Nephron progenitor cell (in vitro differentiated cells): ENCODE results near the gene SOX8.

ENCODE experiments used
- DNase-seq: peaks from one replicate; pipeline ENCODE4 v3.0.0; 2021
- H3K27ac Mint-ChIP-seq: 2 replicates; pipeline ENCODE4 v1.8.0; 2021; ENCODE audit warnings: mild to moderate bottlenecking, moderate library complexity, mixed read lengths
- H3K27me3 Mint-ChIP-seq: 2 replicates; pipeline ENCODE4 v1.8.0; 2021; ENCODE audit warnings: mild to moderate bottlenecking, low read depth, mixed read lengths; ENCODE audit not compliant: poor library complexity
- H3K36me3 Mint-ChIP-seq: 2 replicates; pipeline ENCODE4 v1.8.0; 2021; ENCODE audit warnings: low read depth, mixed read lengths
- H3K4me1 Mint-ChIP-seq: 2 replicates; pipeline ENCODE4 v1.8.0; 2021; ENCODE audit warnings: mixed read lengths
- H3K4me3 Mint-ChIP-seq: 2 replicates; pipeline ENCODE4 v1.8.0; 2021; ENCODE audit warnings: mild to moderate bottlenecking, moderate library complexity, mixed read lengths
- H3K9me3 Mint-ChIP-seq: 2 replicates; pipeline ENCODE4 v1.8.0; 2021; ENCODE audit warnings: mild to moderate bottlenecking, moderate library complexity, mixed read lengths
- TF ChIP-seq, protein P1 (sequence below): fragments of 200-600 bp; sonication (generic); IDR thresholded peaks from 2 replicates; pipeline ENCODE4 v1.5.0; 2021; ENCODE audit warnings: antibody characterized with exemption

The SOX8 gene

DNA sequence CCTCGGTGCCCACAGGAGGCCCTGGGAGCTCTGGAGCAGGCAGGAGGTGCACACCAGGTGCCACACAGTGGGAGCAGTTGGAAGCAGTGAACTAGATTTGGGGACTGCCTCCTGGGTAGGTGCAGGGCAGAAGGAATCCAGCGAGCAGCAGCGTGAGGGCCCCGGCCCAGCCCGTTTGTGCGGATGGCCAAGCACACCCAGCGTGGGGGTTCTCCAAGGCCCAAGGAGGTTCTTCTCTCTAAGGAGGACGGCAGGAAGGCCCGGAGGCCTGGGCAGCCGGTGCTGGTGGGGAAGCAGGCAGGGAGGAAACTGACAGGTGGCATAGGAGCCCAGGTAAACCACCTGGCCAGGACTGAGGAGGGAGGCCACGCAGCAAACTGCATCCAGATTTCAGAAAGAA, 17.0 kb downstream of the SOX8 start:
- H3K27me3 Mint-ChIP-seq = peaks cover 20% of the 10 kb centered on the region
- peaks cover 32% of the 10 kb centered on the region for H3K4me1 Mint-ChIP-seq
- H3K27ac Mint-ChIP-seq = no peak overlapping the region

GRCh38 chr16:999677-1000076, 18.1 kb downstream of the SOX8 start:
- no peak overlapping the region for H3K27ac Mint-ChIP-seq
- no peaks in the 10 kb centered on the region for H3K36me3 Mint-ChIP-seq
- TF ChIP-seq, protein P1, sequence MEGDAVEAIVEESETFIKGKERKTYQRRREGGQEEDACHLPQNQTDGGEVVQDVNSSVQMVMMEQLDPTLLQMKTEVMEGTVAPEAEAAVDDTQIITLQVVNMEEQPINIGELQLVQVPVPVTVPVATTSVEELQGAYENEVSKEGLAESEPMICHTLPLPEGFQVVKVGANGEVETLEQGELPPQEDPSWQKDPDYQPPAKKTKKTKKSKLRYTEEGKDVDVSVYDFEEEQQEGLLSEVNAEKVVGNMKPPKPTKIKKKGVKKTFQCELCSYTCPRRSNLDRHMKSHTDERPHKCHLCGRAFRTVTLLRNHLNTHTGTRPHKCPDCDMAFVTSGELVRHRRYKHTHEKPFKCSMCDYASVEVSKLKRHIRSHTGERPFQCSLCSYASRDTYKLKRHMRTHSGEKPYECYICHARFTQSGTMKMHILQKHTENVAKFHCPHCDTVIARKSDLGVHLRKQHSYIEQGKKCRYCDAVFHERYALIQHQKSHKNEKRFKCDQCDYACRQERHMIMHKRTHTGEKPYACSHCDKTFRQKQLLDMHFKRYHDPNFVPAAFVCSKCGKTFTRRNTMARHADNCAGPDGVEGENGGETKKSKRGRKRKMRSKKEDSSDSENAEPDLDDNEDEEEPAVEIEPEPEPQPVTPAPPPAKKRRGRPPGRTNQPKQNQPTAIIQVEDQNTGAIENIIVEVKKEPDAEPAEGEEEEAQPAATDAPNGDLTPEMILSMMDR = no peak
- H3K4me1 Mint-ChIP-seq = peaks cover 32% of the 10 kb centered on the region
- DNase-seq = no peak
- H3K9me3 Mint-ChIP-seq = no peaks in the 10 kb centered on the region
- peaks cover 20% of the 10 kb centered on the region for H3K27me3 Mint-ChIP-seq
- H3K4me3 Mint-ChIP-seq = no peak overlapping the region

More for the DNA sequence above, 17.0 kb downstream of the SOX8 start:
- no peaks in the 10 kb centered on the region for H3K36me3 Mint-ChIP-seq
- H3K9me3 Mint-ChIP-seq = no peaks in the 10 kb centered on the region
- TF ChIP-seq, protein P1 = no peak
- no peak overlapping the region for H3K4me3 Mint-ChIP-seq
- no peak for DNase-seq

DNA sequence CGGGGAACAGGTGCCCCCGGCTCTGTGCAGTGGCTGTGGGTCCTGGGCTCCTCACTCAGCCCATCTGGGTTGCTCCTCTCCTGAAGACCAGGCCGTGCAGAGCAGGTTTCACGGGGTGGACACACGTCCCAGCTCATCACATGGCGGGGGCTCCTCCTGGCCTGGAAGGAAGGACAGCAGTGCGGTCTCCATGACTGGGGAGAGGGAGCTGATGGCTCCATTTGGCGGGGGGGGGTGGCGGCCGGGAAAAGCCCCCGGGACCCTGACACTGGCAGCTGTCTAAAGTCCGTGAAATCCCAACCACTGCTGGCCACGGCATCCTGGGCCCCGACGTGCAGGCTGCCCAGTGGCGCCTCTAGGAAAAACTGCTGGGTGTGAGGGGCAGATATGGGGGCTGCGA, 19.0 kb downstream of the SOX8 start:
- no peak for DNase-seq
- no peaks in the 10 kb centered on the region for H3K9me3 Mint-ChIP-seq
- no peaks in the 10 kb centered on the region for H3K36me3 Mint-ChIP-seq
- TF ChIP-seq, protein P1 = no peak
- H3K4me1 Mint-ChIP-seq = peaks cover 32% of the 10 kb centered on the region
- peaks cover 17% of the 10 kb centered on the region for H3K27me3 Mint-ChIP-seq
- H3K27ac Mint-ChIP-seq = no peak overlapping the region
- no peak overlapping the region for H3K4me3 Mint-ChIP-seq

DNA sequence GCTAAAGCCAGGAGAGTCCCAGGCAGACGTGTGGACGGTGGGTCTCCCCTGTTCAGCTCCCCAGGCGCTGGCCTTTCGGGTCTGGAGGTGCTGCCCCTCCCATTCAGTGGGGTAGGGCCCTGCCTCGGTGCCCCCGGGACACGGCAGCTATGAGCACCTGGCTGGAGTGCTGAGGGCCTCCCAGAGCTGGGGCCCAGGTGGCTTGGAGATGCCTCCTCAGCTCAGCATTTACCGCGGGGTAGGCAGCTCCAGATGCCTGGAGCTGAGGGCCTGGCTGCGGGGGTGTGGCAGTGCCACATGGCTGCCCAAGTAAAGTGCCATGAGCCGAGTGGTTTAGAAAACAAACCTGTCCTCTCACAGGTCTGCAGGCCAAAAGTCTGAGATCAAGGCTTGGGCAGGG, 19.5 kb downstream of the SOX8 start:
- no peaks in the 10 kb centered on the region for H3K36me3 Mint-ChIP-seq
- no peak overlapping the region for H3K27ac Mint-ChIP-seq
- H3K27me3 Mint-ChIP-seq = peaks cover 12% of the 10 kb centered on the region
- H3K4me1 Mint-ChIP-seq = peaks cover 28% of the 10 kb centered on the region
- no peak for DNase-seq
- TF ChIP-seq, protein P1 = no peak
- H3K9me3 Mint-ChIP-seq = no peaks in the 10 kb centered on the region
- no peak overlapping the region for H3K4me3 Mint-ChIP-seq

DNA sequence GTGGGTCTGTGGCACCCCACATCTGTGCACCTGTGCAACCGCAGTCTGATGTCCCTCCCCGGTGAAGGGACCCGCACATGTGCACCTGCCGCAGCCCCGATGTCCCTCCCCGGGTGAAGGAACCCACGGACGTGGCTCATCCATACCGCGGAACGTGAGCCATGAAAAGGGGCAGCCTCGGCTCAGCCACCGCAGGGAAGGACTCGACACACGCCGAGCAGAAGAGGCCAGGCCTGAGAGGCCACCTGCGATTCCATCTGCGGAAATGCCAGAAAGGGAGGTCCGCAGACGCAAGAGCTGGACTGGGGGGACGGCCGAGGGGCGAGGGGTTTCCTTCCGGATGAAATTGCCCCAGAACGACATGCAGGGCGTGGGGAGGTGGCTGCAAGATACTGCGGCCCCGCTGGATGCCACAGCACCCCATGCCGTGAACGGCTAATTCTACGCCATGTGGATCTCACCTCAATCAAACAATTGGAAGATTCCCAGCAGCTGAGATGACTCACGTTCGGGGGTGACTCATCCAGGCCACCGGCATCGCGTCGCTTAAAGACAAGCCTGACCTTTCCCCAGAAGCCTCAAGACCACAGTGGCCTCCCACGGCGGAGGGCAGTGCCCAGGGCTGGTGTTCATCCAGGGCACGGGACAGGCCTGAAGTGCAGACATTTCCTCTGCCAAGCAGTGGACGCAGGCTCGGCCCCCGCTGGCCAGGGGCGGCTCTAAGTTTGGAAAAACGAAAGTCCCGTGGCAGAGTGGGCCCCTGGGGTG, 21.0 kb downstream of the SOX8 start:
- H3K36me3 Mint-ChIP-seq = no peaks in the 10 kb centered on the region
- H3K4me1 Mint-ChIP-seq = peaks cover 14% of the 10 kb centered on the region
- TF ChIP-seq, protein P1 = no peak
- no peak overlapping the region for H3K27ac Mint-ChIP-seq
- peaks cover 11% of the 10 kb centered on the region for H3K27me3 Mint-ChIP-seq
- no peak overlapping the region for H3K4me3 Mint-ChIP-seq
- no peak for DNase-seq
- H3K9me3 Mint-ChIP-seq = no peaks in the 10 kb centered on the region
